ENCODE measurements around the gene CCDC13. TPM values are rescaled to one million over a fixed set of nuclear protein-coding genes. Genes with fewer than 3 reads are reported as not detected.

Gene CCDC13
- total and polyA plus RNA-seq, 10 of the 15 experiments (the other 5 are each of a cell fraction or from before 2014, with no cell fraction given) = 0.13 to 0.81 (median 0.30) TPM; not detected in 4

GRCh38 chr3:42773409-42773751 lies 327 bp upstream of the CCDC13 start (continued):
- no peak for TF ChIP-seq RB1 (IDR thresholded peaks at IDR 0.05; ENCODE audit: borderline replicate concordance)
- no peak for TF ChIP-seq EGR1 (IDR thresholded peaks at IDR 0.05; ENCODE audit: borderline replicate concordance in 1 of 2, low read depth in 2 of 2, low read length in 2 of 2)
- no peak for TF ChIP-seq ZZZ3 (IDR thresholded peaks at IDR 0.05; ENCODE audit: control insufficient read depth, insufficient read length, low read depth)
- no peak for TF ChIP-seq USF2 (IDR thresholded peaks at IDR 0.05; ENCODE audit: borderline replicate concordance, low read depth, low read length)
- TF ChIP-seq IKZF1 (conservative IDR thresholded peaks at IDR 0.05) = no peak
- TF ChIP-seq CREM (IDR thresholded peaks at IDR 0.05; ENCODE audit: low read depth) = no peak
- TF ChIP-seq, protein P1, sequence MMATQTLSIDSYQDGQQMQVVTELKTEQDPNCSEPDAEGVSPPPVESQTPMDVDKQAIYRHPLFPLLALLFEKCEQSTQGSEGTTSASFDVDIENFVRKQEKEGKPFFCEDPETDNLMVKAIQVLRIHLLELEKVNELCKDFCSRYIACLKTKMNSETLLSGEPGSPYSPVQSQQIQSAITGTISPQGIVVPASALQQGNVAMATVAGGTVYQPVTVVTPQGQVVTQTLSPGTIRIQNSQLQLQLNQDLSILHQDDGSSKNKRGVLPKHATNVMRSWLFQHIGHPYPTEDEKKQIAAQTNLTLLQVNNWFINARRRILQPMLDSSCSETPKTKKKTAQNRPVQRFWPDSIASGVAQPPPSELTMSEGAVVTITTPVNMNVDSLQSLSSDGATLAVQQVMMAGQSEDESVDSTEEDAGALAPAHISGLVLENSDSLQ (IDR thresholded peaks at IDR 0.05) = no peak
- no peak for TF ChIP-seq PBX3 (IDR thresholded peaks at IDR 0.05; ENCODE audit: insufficient replicate concordance, low read depth, low read length)
- TF ChIP-seq, protein P2, sequence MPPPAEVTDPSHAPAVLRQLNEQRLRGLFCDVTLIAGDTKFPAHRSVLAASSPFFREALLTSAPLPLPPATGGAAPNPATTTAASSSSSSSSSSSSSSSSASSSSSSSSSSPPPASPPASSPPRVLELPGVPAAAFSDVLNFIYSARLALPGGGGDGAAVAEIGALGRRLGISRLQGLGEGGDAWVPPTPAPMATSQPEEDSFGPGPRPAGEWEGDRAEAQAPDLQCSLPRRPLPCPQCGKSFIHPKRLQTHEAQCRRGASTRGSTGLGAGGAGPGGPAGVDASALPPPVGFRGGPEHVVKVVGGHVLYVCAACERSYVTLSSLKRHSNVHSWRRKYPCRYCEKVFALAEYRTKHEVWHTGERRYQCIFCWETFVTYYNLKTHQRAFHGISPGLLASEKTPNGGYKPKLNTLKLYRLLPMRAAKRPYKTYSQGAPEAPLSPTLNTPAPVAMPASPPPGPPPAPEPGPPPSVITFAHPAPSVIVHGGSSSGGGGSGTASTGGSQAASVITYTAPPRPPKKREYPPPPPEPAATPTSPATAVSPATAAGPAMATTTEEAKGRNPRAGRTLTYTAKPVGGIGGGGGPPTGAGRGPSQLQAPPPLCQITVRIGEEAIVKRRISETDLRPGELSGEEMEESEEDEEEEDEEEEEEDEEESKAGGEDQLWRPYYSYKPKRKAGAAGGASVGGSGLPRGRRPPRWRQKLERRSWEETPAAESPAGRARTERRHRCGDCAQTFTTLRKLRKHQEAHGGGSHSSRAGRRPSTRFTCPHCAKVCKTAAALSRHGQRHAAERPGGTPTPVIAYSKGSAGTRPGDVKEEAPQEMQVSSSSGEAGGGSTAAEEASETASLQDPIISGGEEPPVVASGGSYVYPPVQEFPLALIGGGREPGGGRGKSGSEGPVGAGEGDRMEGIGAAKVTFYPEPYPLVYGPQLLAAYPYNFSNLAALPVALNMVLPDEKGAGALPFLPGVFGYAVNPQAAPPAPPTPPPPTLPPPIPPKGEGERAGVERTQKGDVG (CRISPR knock-in tag; IDR thresholded peaks at IDR 0.05) = no peak
- no peak for TF ChIP-seq CHD2 (IDR thresholded peaks at IDR 0.05; ENCODE audit: borderline replicate concordance, low read depth, low read length)
- no peak for TF ChIP-seq SRF (IDR thresholded peaks at IDR 0.05; ENCODE audit: low read depth in 2 of 2, low read length in 2 of 2)
- no peak for TF ChIP-seq ZNF622 (IDR thresholded peaks at IDR 0.05)
- TF ChIP-seq, protein P3, sequence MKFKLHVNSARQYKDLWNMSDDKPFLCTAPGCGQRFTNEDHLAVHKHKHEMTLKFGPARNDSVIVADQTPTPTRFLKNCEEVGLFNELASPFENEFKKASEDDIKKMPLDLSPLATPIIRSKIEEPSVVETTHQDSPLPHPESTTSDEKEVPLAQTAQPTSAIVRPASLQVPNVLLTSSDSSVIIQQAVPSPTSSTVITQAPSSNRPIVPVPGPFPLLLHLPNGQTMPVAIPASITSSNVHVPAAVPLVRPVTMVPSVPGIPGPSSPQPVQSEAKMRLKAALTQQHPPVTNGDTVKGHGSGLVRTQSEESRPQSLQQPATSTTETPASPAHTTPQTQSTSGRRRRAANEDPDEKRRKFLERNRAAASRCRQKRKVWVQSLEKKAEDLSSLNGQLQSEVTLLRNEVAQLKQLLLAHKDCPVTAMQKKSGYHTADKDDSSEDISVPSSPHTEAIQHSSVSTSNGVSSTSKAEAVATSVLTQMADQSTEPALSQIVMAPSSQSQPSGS (IDR thresholded peaks at IDR 0.05; ENCODE audit: low read length) = 0 out of 2 replicates have a peak, but pooled peaks have one; percentile 7
- 0 out of 2 replicates have a peak, but pooled peaks have one; percentile 48 for TF ChIP-seq PAX8 (IDR thresholded peaks at IDR 0.05)
- TF ChIP-seq, protein P4, sequence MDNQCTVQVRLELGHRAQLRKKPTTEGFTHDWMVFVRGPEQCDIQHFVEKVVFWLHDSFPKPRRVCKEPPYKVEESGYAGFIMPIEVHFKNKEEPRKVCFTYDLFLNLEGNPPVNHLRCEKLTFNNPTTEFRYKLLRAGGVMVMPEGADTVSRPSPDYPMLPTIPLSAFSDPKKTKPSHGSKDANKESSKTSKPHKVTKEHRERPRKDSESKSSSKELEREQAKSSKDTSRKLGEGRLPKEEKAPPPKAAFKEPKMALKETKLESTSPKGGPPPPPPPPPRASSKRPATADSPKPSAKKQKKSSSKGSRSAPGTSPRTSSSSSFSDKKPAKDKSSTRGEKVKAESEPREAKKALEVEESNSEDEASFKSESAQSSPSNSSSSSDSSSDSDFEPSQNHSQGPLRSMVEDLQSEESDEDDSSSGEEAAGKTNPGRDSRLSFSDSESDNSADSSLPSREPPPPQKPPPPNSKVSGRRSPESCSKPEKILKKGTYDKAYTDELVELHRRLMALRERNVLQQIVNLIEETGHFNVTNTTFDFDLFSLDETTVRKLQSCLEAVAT (IDR thresholded peaks at IDR 0.05) = peak; percentile 9; the same call in 1 of the 2 replicates
- peak; percentile 36 for TF ChIP-seq SMAD1 (IDR thresholded peaks at IDR 0.05; ENCODE audit: low read depth, partially characterized antibody)
- TF ChIP-seq MYB (IDR thresholded peaks at IDR 0.05; ENCODE audit: borderline replicate concordance, low read depth, low read length) = no peak
- TF ChIP-seq BACH1 (IDR thresholded peaks at IDR 0.05; ENCODE audit: borderline replicate concordance) = no peak
- no peak for TF ChIP-seq CBX5 (IDR thresholded peaks at IDR 0.05; ENCODE audit: low read depth)
- TF ChIP-seq ASH2L (IDR thresholded peaks at IDR 0.05; ENCODE audit: borderline replicate concordance, low read depth) = 0 out of 2 replicates have a peak, but pooled peaks have one; percentile 10
- TF ChIP-seq YY1 (IDR thresholded peaks at IDR 0.05; ENCODE audit: low read depth, low read length) = no peak

Measured in GM12878 (cell line).